Activated naive CD4-positive, alpha-beta T cell treated with anti-CD3 and anti-CD28 coated beads, Interleukin-2, amount 50 U/mL, for 16 hours (primary cell): ENCODE measurements around the gene ALPL.

Source experiments
- DNase-seq: peaks from one replicate; pipeline ENCODE4 v3.0.0-alpha.2; 2020

Gene ALPL

GRCh38 chr1:21584096-21584495 is 74.9 kb downstream of the ALPL start:
- no peak for DNase-seq

GRCh38 chr1:21585037-21585436 is 75.8 kb downstream of the ALPL start:
- no peak for DNase-seq

- DNase-seq: no peak
Measured at GRCh38 chr1:21586222-21586621, 77.0 kb downstream of the ALPL start.

- no peak for DNase-seq
Measured at GRCh38 chr1:21586846-21587601, 77.8 kb downstream of the ALPL start.

- DNase-seq: no peak
Measured at GRCh38 chr1:21587602-21587953, 78.4 kb downstream of the ALPL start.

- no peak for DNase-seq
Measured at GRCh38 chr1:21589618-21590017, 80.4 kb downstream of the ALPL start.

GRCh38 chr1:21590126-21590880 is 81.1 kb downstream of the ALPL start:
- no peak for DNase-seq

GRCh38 chr1:21590934-21591333 is 81.7 kb downstream of the ALPL start:
- DNase-seq: no peak

GRCh38 chr1:21592086-21592865 is 83.1 kb downstream of the ALPL start:
- DNase-seq: no peak

GRCh38 chr1:21593231-21593630 is 84.0 kb downstream of the ALPL start:
- DNase-seq: no peak

GRCh38 chr1:21594501-21594900 is 85.3 kb downstream of the ALPL start:
- DNase-seq: no peak

GRCh38 chr1:21594935-21595897 is 86.0 kb downstream of the ALPL start:
- DNase-seq: peak; percentile 45

GRCh38 chr1:21596174-21596573 is 87.0 kb downstream of the ALPL start:
- no peak for DNase-seq

GRCh38 chr1:21596628-21597027 is 87.4 kb downstream of the ALPL start:
- DNase-seq: no peak

- DNase-seq: no peak
Measured at GRCh38 chr1:21597753-21598152, 88.5 kb downstream of the ALPL start.

GRCh38 chr1:21598417-21598816 is 89.2 kb downstream of the ALPL start:
- DNase-seq: no peak

GRCh38 chr1:21598904-21599303 is 89.7 kb downstream of the ALPL start:
- DNase-seq: no peak

- no peak for DNase-seq
Measured at GRCh38 chr1:21599402-21599801, 90.2 kb downstream of the ALPL start.

- DNase-seq: no peak
Measured at GRCh38 chr1:21601278-21602048, 92.2 kb downstream of the ALPL start.

- DNase-seq: no peak
Measured at GRCh38 chr1:21603177-21604138, 94.2 kb downstream of the ALPL start.
